Peyer's patch (tissue), 4 donors: ENCODE measurements around the gene NMRK2. TPM values are rescaled to one million over a fixed set of nuclear protein-coding genes. Genes with fewer than 3 reads are reported as not detected.

ENCODE experiments used
- DNase-seq, 3 donors: peaks; one replicate each; pipeline ENCODE4 v3.0.0-alpha.2; 2017 to 2019
- H3K27ac ChIP-seq, 4 donors: fragments of 200-600 bp; sonication (generic); one replicate each; pipeline ENCODE4 v1.5.1; 2016 to 2019
- H3K27me3 ChIP-seq, 2 donors: fragments of 200-600 bp; sonication (generic); one replicate each; pipeline ENCODE4 v1.5.1; 2019
- H3K36me3 ChIP-seq, 3 donors: fragments of 200-600 bp; sonication (generic); one replicate each; pipeline ENCODE4 v1.5.1; 2016 to 2019
- H3K4me1 ChIP-seq, 4 donors: fragments of 200-600 bp; sonication (generic); one replicate each; pipeline ENCODE4 v1.5.1; 2016 to 2019
- H3K4me3 ChIP-seq, 4 donors: fragments of 200-600 bp; sonication (generic); 1 replicate in 3 of 4; 2 replicates in 1 of 4; pipeline ENCODE4 v1.5.1; 2016 to 2019; ENCODE audit warnings: mild to moderate bottlenecking in 1 of 4
- H3K9me3 ChIP-seq, 4 donors: fragments of 200-600 bp; sonication (generic); one replicate each; pipeline ENCODE4 v1.5.1; 2016 to 2019; ENCODE audit warnings: mild to moderate bottlenecking in 1 of 4
- CTCF ChIP-seq, 6 experiments: fragments of 450-650 bp in 4 of 6; fragments of 200-600 bp in 2 of 6; sonication (generic) in 1 of 6; IDR thresholded peaks; one replicate each; pipeline ENCODE4 v1.5.1; 2017 to 2019; ENCODE audit warnings: antibody characterized with exemption in 6 of 6, mild to moderate bottlenecking in 3 of 6, moderate library complexity in 1 of 6
- POLR2A ChIP-seq, 2 donors: fragments of 450-650 bp; IDR thresholded peaks; one replicate each; pipeline ENCODE4 v1.5.1; 2017; ENCODE audit warnings: antibody characterized with exemption in 2 of 2, mild to moderate bottlenecking in 2 of 2, moderate library complexity in 2 of 2
- total RNA-seq, 4 donors: library from RNA; depleted of rRNA; stranded (reverse); fragments of >200 nt; gene quantifications; one replicate each; pipeline ENCODE4 v1.1.0, GENCODE V29; 2016

The NMRK2 gene
- total RNA-seq, 4 donors from 2014 or later: not detected

- Histone ChIP-seq H3K27ac (peak within 1 kb of the TSS; percentile 90 to 99 (median 97)), H3K27me3 (no peaks in the 10 kb centered on the region), H3K4me3 (peak within 1 kb of the TSS; percentile 80 to 97 (median 92)), H3K36me3 (peaks cover 0 to 41% (median 9%) of the 10 kb centered on the region in 3 donors), H3K4me1 (peaks cover 9 to 40% (median 16%) of the 10 kb centered on the region in 4 donors), H3K9me3 (no peaks in the 10 kb centered on the region)
- TF ChIP-seq CTCF (IDR thresholded peaks at IDR 0.05): peak in 2 of 6 experiments; percentile 7 to 21
- TF ChIP-seq POLR2A (IDR thresholded peaks at IDR 0.05): peak; percentile 99 to 100
- DNase-seq: peak; percentile 87 to 95 (median 92)
Measured at GRCh38 chr19:3984908-3985642, 52.2 kb downstream of the NMRK2 start, which contains the start of gene EEF2. TSS of gene EEF2 (minus strand) at chr19:3985463. CDS start at chr19:3985380, 83 bp downstream.

- H3K9me3 ChIP-seq: no peaks in the 10 kb centered on the region
- peak overlapping the region; percentile 90 to 99 (median 97) for H3K27ac ChIP-seq
- H3K4me3 ChIP-seq: peak overlapping the region; percentile 80 to 97 (median 92)
- H3K36me3 ChIP-seq: peaks cover 0 to 34% (median 7%) of the 10 kb centered on the region in 3 donors
- no peaks in the 10 kb centered on the region for H3K27me3 ChIP-seq
- DNase-seq: no peak
- H3K4me1 ChIP-seq: peaks cover 9 to 40% (median 16%) of the 10 kb centered on the region in 4 donors
- TF ChIP-seq CTCF (IDR thresholded peaks at IDR 0.05) (no peak), POLR2A (IDR thresholded peaks at IDR 0.05) (no peak)
Measured at GRCh38 chr19:3985643-3986259, 52.9 kb downstream of the NMRK2 start.

GRCh38 chr19:3986260-3987041 lies 53.6 kb downstream of the NMRK2 start:
- DNase-seq: peak in 2 of 3 donors; percentile 76 to 82
- peaks cover 9 to 40% (median 16%) of the 10 kb centered on the region in 4 donors for H3K4me1 ChIP-seq
- peak overlapping the region; percentile 9 to 97 (median 70) for H3K4me3 ChIP-seq

GRCh38 chr19:3987619-3988371 lies 54.9 kb downstream of the NMRK2 start:
- TF ChIP-seq CTCF (IDR thresholded peaks at IDR 0.05) (peak; percentile 70 to 89 (median 81)), POLR2A (IDR thresholded peaks at IDR 0.05) (no peak)
- peak; percentile 90 to 96 (median 90) for DNase-seq
- Histone ChIP-seq H3K36me3 (peaks cover 0 to 14% (median 0%) of the 10 kb centered on the region in 3 donors), H3K4me3 (peak overlapping the region in 3 of 4 donors; percentile 9 to 96 (median 44)), H3K9me3 (no peaks in the 10 kb centered on the region), H3K27ac (peak overlapping the region in 2 of 4 donors; percentile 90 to 96), H3K27me3 (no peaks in the 10 kb centered on the region), H3K4me1 (peaks cover 9 to 39% (median 16%) of the 10 kb centered on the region in 4 donors)

More at GRCh38 chr19:3986260-3987041, 53.6 kb downstream of the NMRK2 start:
- H3K27me3 ChIP-seq: no peaks in the 10 kb centered on the region
- TF ChIP-seq CTCF (IDR thresholded peaks at IDR 0.05) (peak; percentile 58 to 84 (median 73)), POLR2A (IDR thresholded peaks at IDR 0.05) (no peak)
- peaks cover 0 to 27% (median 0%) of the 10 kb centered on the region in 3 donors for H3K36me3 ChIP-seq
- H3K9me3 ChIP-seq: no peaks in the 10 kb centered on the region
- peak overlapping the region; percentile 90 to 99 (median 97) for H3K27ac ChIP-seq

- TF ChIP-seq CTCF (IDR thresholded peaks at IDR 0.05) (no peak), POLR2A (IDR thresholded peaks at IDR 0.05) (no peak)
- H3K27me3 ChIP-seq: no peaks in the 10 kb centered on the region
- H3K9me3 ChIP-seq: no peaks in the 10 kb centered on the region
- no peak overlapping the region for H3K27ac ChIP-seq
- no peak overlapping the region for H3K4me3 ChIP-seq
- DNase-seq: no peak
- H3K36me3 ChIP-seq: no peaks in the 10 kb centered on the region
- H3K4me1 ChIP-seq: peaks cover 3 to 19% (median 9%) of the 10 kb centered on the region in 4 donors
Measured at GRCh38 chr19:3990815-3991117, 57.9 kb downstream of the NMRK2 start.
